WI38 (cell line): Measurements from ENCODE around the gene NMNAT2.

Experiments
- H3K4me3 ChIP-seq: 2 replicates; pipeline ENCODE4 v1.5.1; 2011; ENCODE audit warnings: low read depth, mild to moderate bottlenecking, control low read depth, low read length
- CTCF ChIP-seq: IDR thresholded peaks from 2 replicates; pipeline ENCODE4 v1.5.1; 2012; ENCODE audit warnings: low read depth, mild to moderate bottlenecking, control low read depth, low read length

Gene NMNAT2

GRCh38 chr1:183303901-183304300 lies 114.3 kb downstream of the NMNAT2 start:
- no peak for TF ChIP-seq CTCF
- no peak overlapping the region for H3K4me3 ChIP-seq

GRCh38 chr1:183303323-183303645 lies 114.9 kb downstream of the NMNAT2 start:
- no peak for TF ChIP-seq CTCF
- H3K4me3 ChIP-seq, result no peak overlapping the region

GRCh38 chr1:183302452-183303322 lies 115.5 kb downstream of the NMNAT2 start:
- H3K4me3 ChIP-seq, result no peak overlapping the region
- TF ChIP-seq CTCF, result no peak

- TF ChIP-seq CTCF, result no peak
- no peak overlapping the region for H3K4me3 ChIP-seq
These were observed 116.9 kb downstream of the NMNAT2 start for GRCh38 chr1:183301239-183301638.

- no peak for TF ChIP-seq CTCF
- no peak overlapping the region for H3K4me3 ChIP-seq
These were observed 117.4 kb downstream of the NMNAT2 start for GRCh38 chr1:183300828-183301227.

GRCh38 chr1:183300395-183300794 lies 117.8 kb downstream of the NMNAT2 start:
- TF ChIP-seq CTCF, result no peak
- H3K4me3 ChIP-seq, result no peak overlapping the region

- H3K4me3 ChIP-seq, result no peak overlapping the region
- no peak for TF ChIP-seq CTCF
These were observed 121.4 kb downstream of the NMNAT2 start for GRCh38 chr1:183296782-183297181.
